Measurements from ENCODE around the gene PPP6R3.

Gene PPP6R3

GRCh38 chr11:68531129-68531693, 70.7 kb downstream of the PPP6R3 start:
- TF ChIP-seq GATA3 (IDR thresholded peaks at IDR 0.05; ENCODE audit: low read depth, low read length), result no peak
- no peak for TF ChIP-seq GATA2 (IDR thresholded peaks at IDR 0.05; ENCODE audit: low read depth, low read length)

DNA sequence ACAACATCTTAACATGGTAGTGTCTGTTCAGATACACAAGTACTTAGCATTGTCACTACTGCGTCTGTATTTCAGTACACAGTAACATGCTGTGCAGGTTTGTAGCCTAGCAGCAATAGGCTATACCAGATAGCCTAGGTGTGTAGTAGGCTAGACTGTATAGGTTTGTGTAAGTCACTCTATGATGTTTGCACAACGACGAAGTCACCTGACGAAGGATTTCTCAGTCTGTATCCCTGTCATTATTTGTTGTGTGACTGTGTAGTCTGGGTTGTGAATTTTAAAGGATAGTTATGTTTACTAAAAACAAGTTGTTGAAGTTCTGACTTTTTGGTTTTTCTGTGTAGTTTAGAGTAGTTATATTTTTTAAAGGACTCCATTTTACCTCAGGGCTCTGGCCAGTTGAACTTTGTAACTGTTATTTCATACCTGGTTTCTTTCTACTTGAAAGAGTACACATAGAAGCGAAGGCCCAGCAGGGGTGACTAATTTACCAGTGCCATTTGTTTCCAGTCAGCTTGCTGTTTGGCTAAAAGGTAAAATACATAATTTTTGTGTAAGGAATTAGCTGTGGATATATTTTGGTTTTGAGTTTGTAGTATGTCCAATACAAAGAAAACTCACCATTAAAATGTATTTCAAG, 72.3 kb downstream of the PPP6R3 start:
- no peak for TF ChIP-seq GATA3 (IDR thresholded peaks at IDR 0.05; ENCODE audit: low read depth, low read length)
- no peak for TF ChIP-seq GATA2 (IDR thresholded peaks at IDR 0.05; ENCODE audit: low read depth, low read length)

DNA sequence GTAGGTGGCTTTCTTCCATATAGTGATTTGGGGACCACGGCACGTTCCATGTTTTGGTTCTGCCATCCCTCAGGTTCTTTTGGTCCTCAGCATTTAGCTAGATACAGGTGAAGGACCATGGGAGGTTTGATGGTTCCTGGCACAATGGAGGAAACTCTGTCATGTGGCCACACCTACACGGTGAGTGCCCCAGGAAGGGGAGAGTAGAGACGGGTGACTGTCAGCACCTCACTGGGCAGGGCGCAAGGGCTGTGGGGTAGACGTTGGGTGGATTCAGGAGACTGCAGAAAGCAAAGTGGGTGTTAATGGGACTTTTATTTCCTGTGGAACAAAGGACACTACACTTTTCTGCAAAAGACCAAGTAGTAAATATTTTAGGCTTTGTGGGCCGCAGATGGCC, 73.4 kb downstream of the PPP6R3 start:
- TF ChIP-seq GATA3 (IDR thresholded peaks at IDR 0.05; ENCODE audit: low read depth, low read length) (no peak), GATA2 (IDR thresholded peaks at IDR 0.05; ENCODE audit: low read depth, low read length) (no peak)

GRCh38 chr11:68535098-68535497, 74.5 kb downstream of the PPP6R3 start:
- TF ChIP-seq GATA2 (IDR thresholded peaks at IDR 0.05; ENCODE audit: low read depth, low read length) (no peak), GATA3 (IDR thresholded peaks at IDR 0.05; ENCODE audit: low read depth, low read length) (no peak)

DNA sequence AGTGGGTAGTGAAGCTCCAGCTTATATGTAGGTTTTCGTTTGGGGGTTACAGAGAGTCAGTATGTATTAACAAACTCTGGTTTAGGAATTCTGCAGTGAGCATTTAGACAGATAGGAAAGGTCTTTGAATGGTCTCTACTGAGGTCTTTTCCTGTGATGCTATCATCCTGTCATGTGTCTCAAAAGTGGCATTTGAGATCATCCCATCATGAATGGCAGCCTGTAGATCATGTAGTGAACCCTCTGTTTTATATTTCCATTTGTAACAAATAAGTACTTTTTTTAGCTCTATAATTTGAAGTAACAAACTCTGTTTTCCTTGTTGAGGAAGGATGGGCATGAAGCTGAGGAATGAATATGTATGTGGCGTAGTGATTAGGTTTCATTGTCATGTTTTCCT, 76.2 kb downstream of the PPP6R3 start:
- TF ChIP-seq GATA2 (IDR thresholded peaks at IDR 0.05; ENCODE audit: low read depth, low read length) (no peak), GATA3 (IDR thresholded peaks at IDR 0.05; ENCODE audit: low read depth, low read length) (no peak)

- TF ChIP-seq GATA2 (IDR thresholded peaks at IDR 0.05; ENCODE audit: low read depth, low read length) (no peak), GATA3 (IDR thresholded peaks at IDR 0.05; ENCODE audit: low read depth, low read length) (no peak)
These were observed 77.5 kb downstream of the PPP6R3 start for GRCh38 chr11:68538025-68538424.

DNA sequence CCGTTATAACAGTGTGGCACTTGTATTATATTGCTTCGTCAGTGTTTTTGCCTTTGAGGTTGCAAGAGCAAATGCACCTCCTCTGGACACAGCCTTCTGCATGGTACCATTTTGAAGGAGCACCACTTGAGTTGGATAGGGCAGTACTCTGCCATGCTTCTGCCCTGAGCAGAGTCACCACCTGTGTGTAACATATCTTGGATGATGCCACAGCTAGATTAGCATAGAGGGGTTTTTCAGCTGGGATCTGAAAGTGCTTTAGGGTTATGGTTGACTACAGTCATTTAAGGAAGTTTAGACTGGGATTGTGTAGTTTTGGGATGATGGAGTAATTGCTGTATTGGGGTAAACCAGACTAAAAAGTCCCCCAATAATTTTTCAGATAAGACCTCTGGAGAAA, 78.8 kb downstream of the PPP6R3 start:
- TF ChIP-seq GATA2 (IDR thresholded peaks at IDR 0.05; ENCODE audit: low read depth, low read length), result no peak

DNA sequence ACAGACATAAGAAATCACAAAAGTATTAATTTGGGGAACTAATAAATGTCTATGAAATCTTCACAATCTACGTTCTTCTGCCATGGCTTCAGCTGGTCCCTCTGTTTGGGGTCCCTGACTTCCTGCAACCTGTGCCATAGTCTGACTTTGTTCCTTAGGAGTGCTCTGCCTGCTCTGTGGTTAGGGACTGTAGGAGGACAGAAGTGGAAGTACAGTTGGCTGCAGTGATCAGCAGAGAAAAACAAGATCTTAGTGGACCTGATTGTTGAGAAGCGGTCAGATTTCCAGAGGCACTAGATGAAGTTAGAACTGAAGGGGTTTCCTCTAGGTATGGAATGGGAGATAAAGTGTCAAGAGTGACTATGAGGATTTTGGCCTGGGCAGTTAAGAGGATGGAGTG, 80.6 kb downstream of the PPP6R3 start:
- no peak for TF ChIP-seq GATA3 (IDR thresholded peaks at IDR 0.05; ENCODE audit: low read depth, low read length)
- TF ChIP-seq GATA2 (IDR thresholded peaks at IDR 0.05; ENCODE audit: low read depth, low read length), result no peak

GRCh38 chr11:68541991-68542390, 81.4 kb downstream of the PPP6R3 start:
- TF ChIP-seq GATA3 (IDR thresholded peaks at IDR 0.05; ENCODE audit: low read depth, low read length), result no peak
- TF ChIP-seq GATA2 (IDR thresholded peaks at IDR 0.05; ENCODE audit: low read depth, low read length), result no peak

- TF ChIP-seq GATA2 (IDR thresholded peaks at IDR 0.05; ENCODE audit: low read depth, low read length) (no peak), GATA3 (IDR thresholded peaks at IDR 0.05; ENCODE audit: low read depth, low read length) (no peak)
These were observed 82.1 kb downstream of the PPP6R3 start for GRCh38 chr11:68542617-68543016.

DNA sequence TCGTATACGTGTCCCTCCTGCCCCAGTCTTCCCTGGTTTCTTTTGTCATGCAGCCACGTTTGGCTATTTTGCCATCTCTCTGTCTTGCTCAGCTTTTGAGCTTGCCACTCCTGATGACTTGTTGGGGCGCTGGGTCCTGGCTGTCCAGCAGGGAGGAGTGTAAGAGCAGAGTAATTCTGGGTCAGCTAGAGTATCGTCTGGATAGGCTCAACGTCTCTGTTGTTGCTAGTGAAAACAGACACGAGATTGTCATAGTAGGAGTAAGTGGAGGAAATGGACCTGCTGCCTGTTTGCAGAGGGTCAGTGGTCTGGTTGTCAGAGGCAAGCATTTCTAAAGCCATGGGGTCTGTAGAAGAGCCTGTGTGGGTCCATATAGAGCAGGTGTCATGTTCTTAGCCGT, 83.0 kb downstream of the PPP6R3 start:
- TF ChIP-seq GATA3 (IDR thresholded peaks at IDR 0.05; ENCODE audit: low read depth, low read length) (no peak), GATA2 (IDR thresholded peaks at IDR 0.05; ENCODE audit: low read depth, low read length) (no peak)

- no peak for TF ChIP-seq GATA2 (IDR thresholded peaks at IDR 0.05; ENCODE audit: low read depth, low read length)
- no peak for TF ChIP-seq GATA3 (IDR thresholded peaks at IDR 0.05; ENCODE audit: low read depth, low read length)
These were observed 84.8 kb downstream of the PPP6R3 start for GRCh38 chr11:68545347-68545746.

- TF ChIP-seq GATA2 (IDR thresholded peaks at IDR 0.05; ENCODE audit: low read depth, low read length), result no peak
- no peak for TF ChIP-seq GATA3 (IDR thresholded peaks at IDR 0.05; ENCODE audit: low read depth, low read length)
These were observed 85.2 kb downstream of the PPP6R3 start for GRCh38 chr11:68545796-68546195.

- TF ChIP-seq GATA3 (IDR thresholded peaks at IDR 0.05; ENCODE audit: low read depth, low read length) (no peak), GATA2 (IDR thresholded peaks at IDR 0.05; ENCODE audit: low read depth, low read length) (no peak)
These were observed 86.0 kb downstream of the PPP6R3 start for GRCh38 chr11:68546555-68546954.

GRCh38 chr11:68549789-68550484, 89.4 kb downstream of the PPP6R3 start:
- no peak for TF ChIP-seq GATA2 (IDR thresholded peaks at IDR 0.05; ENCODE audit: low read depth, low read length)
- TF ChIP-seq GATA3 (IDR thresholded peaks at IDR 0.05; ENCODE audit: low read depth, low read length), result no peak

Measured in SH-SY5Y (cell line).